PC-3 (cell line): ENCODE data around the gene NT5DC1. TPM values are rescaled to one million over a fixed set of nuclear protein-coding genes. Genes with fewer than 3 reads are reported as not detected.

Source experiments
- ATAC-seq: fragments of 200-7000 bp; cut with Tn5 transposase; 2 replicates; pipeline ENCODE4 v1.9.1; 2020; ENCODE audit warnings: mild to moderate bottlenecking, moderate library complexity
- BruUV-seq: library from RNA; stranded (reverse); fragments of 400-500 nt; replicated peaks from 2 replicates; lab custom pipeline; 2021; lab: Mats Ljungman, UMichigan
- CTCF ChIA-PET: fragments of 300-600 bp; sonication (Branson Sonifier 250); formaldehyde crosslinking; loops from one replicate; lab custom pipeline; 2022; ENCODE audit warnings: antibody characterized with exemption; lab: Charles Lee
- POLR2A ChIA-PET: fragments of 300-600 bp; sonication (Branson Sonifier 250); formaldehyde crosslinking; loops from one replicate; lab custom pipeline; 2022; ENCODE audit warnings: antibody characterized with exemption; ENCODE audit not compliant: unreplicated experiment; lab: Charles Lee
- DNase-seq: peaks from one replicate; pipeline ENCODE4 v3.0.0-alpha.2; 2015
- H2AFZ ChIP-seq: fragments of 300-600 bp; sonication (generic); 2 replicates; pipeline ENCODE4 v1.6.0; 2016; ENCODE audit warnings: antibody characterized with exemption, low read length
- H3F3A ChIP-seq: fragments of 300-600 bp; sonication (generic); one replicate; pipeline ENCODE4 v1.6.0; 2017; ENCODE audit warnings: antibody characterized with exemption, low read length, control low read depth, mild to moderate bottlenecking; ENCODE audit not compliant: unreplicated experiment
- H3K27ac ChIP-seq: fragments of 300-600 bp; sonication (generic); 2 replicates; pipeline ENCODE4 v1.5.1; 2016; ENCODE audit warnings: mild to moderate bottlenecking, low read length
- H3K27me3 ChIP-seq: fragments of 300-600 bp; sonication (generic); 2 replicates; pipeline ENCODE4 v1.6.1; 2016; ENCODE audit warnings: low read length, mixed read lengths
- H3K36me3 ChIP-seq: fragments of 300-600 bp; sonication (generic); 2 replicates; pipeline ENCODE4 v1.6.1; 2016; ENCODE audit warnings: low read depth, mixed run types, low read length, mixed read lengths
- H3K4me1 ChIP-seq: fragments of 300-600 bp; sonication (generic); 2 replicates; pipeline ENCODE4 v1.5.1; 2016; ENCODE audit warnings: low read length; ENCODE audit not compliant: insufficient read depth
- H3K4me2 ChIP-seq: fragments of 300-600 bp; sonication (generic); 2 replicates; pipeline ENCODE4 v1.6.0; 2016; ENCODE audit warnings: low read length
- H3K4me3 ChIP-seq: fragments of 300-600 bp; sonication (generic); 2 replicates; pipeline ENCODE4 v1.5.1; 2016; ENCODE audit warnings: mild to moderate bottlenecking, low read length, mixed read lengths
- H3K79me2 ChIP-seq: fragments of 300-600 bp; sonication (generic); 2 replicates; pipeline ENCODE4 v1.6.1; 2017; ENCODE audit warnings: low read length, mixed read lengths
- H3K9ac ChIP-seq: fragments of 300-600 bp; sonication (generic); 2 replicates; pipeline ENCODE4 v1.6.0; 2016; ENCODE audit warnings: mild to moderate bottlenecking, low read length
- H3K9me2 ChIP-seq: fragments of 300-600 bp; sonication (generic); replicated peaks from 2 replicates; pipeline ENCODE4 v1.6.1; 2016; ENCODE audit warnings: mixed run types, low read length, mixed read lengths
- H3K9me3 ChIP-seq: fragments of 300-600 bp; sonication (generic); 2 replicates; pipeline ENCODE4 v1.6.1; 2016; ENCODE audit warnings: low read length, mixed read lengths
- H4K20me1 ChIP-seq: fragments of 300-600 bp; sonication (generic); 2 replicates; pipeline ENCODE4 v1.6.1; 2016; ENCODE audit warnings: low read length, mixed read lengths
- EZH2 ChIP-seq: fragments of 300-600 bp; sonication (generic); IDR thresholded peaks from one replicate; pipeline ENCODE4 v1.6.1; 2017; ENCODE audit warnings: antibody characterized with exemption, mild to moderate bottlenecking, low read length; ENCODE audit not compliant: unreplicated experiment
- EZH2phosphoT487 ChIP-seq: fragments of 300-600 bp; sonication (generic); IDR thresholded peaks from 2 replicates; pipeline ENCODE4 v1.6.1; 2018; ENCODE audit warnings: mild to moderate bottlenecking, antibody characterized with exemption, low read length, borderline replicate concordance
- intact Hi-C: fragments of 100-400 bp; cut with micrococcal nuclease; formaldehyde crosslinking; loops from 2 replicates; pipeline ENCODE4 v1.9.0; 2023
- total RNA-seq: library from RNA; depleted of rRNA; stranded (reverse); fragments of >200 nt; gene quantifications from 2 replicates; pipeline ENCODE4 v1.2.3, GENCODE V29; 2014
- TF ChIP-seq, protein P1 (sequence below): fragments of 300-600 bp; sonication (generic); conservative IDR thresholded peaks from 2 replicates; pipeline ENCODE4 v1.5.1; 2017; ENCODE audit warnings: antibody characterized with exemption, low read depth, mild to moderate bottlenecking, low read length

The NT5DC1 gene
- total RNA-seq, 1 experiment from 2014 or later, result 11.3 TPM

DNA sequence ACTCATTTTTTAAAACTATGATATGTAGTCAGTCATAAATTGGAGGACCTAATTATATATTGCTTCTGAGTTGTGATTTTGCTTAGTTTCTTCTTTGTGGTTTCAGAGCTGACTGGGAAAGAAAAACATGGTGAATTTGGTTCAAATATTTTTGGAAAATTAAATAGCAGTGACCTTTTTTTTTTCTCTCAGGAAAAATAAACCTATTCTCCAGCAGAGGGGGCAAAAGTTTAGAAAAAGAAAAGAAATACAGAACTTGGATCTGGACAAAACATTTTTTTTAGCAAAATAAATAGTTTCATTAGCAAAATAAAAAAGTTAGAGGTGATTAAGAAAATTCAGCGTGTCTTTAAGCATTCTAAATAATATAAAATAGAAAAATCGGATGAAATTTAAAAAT, 15.1 kb downstream of the NT5DC1 start:
- no peaks in the 10 kb centered on the region for H3K4me1 ChIP-seq
- ChIA-PET CTCF (no interaction called here), POLR2A (no interaction called here)
- no peak overlapping the region for H2AFZ ChIP-seq
- no peaks in the 10 kb centered on the region for H3K9me3 ChIP-seq
- no peak for TF ChIP-seq EZH2
- TF ChIP-seq, protein P1, sequence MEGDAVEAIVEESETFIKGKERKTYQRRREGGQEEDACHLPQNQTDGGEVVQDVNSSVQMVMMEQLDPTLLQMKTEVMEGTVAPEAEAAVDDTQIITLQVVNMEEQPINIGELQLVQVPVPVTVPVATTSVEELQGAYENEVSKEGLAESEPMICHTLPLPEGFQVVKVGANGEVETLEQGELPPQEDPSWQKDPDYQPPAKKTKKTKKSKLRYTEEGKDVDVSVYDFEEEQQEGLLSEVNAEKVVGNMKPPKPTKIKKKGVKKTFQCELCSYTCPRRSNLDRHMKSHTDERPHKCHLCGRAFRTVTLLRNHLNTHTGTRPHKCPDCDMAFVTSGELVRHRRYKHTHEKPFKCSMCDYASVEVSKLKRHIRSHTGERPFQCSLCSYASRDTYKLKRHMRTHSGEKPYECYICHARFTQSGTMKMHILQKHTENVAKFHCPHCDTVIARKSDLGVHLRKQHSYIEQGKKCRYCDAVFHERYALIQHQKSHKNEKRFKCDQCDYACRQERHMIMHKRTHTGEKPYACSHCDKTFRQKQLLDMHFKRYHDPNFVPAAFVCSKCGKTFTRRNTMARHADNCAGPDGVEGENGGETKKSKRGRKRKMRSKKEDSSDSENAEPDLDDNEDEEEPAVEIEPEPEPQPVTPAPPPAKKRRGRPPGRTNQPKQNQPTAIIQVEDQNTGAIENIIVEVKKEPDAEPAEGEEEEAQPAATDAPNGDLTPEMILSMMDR, result peak; percentile 57
- no peaks in the 10 kb centered on the region for H4K20me1 ChIP-seq
- H3K27ac ChIP-seq, result no peak overlapping the region
- H3K79me2 ChIP-seq, result no peaks in the 10 kb centered on the region
- intact Hi-C loops, result loop anchor here (1.0 kb wide), 1 partner anchor 103 kb away; no protein-coding TSS in a partner anchor
- H3K36me3 ChIP-seq, result peaks cover 5% of the 10 kb centered on the region; the same call in 1 of the 2 replicates
- BruUV-seq, result no TSS peak
- no peak overlapping the region for H3K4me3 ChIP-seq
- no peaks in the 10 kb centered on the region for H3F3A ChIP-seq
- H3K9ac ChIP-seq, result no peak overlapping the region
- no peaks in the 10 kb centered on the region for H3K27me3 ChIP-seq
- H3K4me2 ChIP-seq, result no peak overlapping the region
- no peaks in the 10 kb centered on the region for H3K9me2 ChIP-seq
- DNase-seq (peak; percentile 6), ATAC-seq (no peak)

DNA sequence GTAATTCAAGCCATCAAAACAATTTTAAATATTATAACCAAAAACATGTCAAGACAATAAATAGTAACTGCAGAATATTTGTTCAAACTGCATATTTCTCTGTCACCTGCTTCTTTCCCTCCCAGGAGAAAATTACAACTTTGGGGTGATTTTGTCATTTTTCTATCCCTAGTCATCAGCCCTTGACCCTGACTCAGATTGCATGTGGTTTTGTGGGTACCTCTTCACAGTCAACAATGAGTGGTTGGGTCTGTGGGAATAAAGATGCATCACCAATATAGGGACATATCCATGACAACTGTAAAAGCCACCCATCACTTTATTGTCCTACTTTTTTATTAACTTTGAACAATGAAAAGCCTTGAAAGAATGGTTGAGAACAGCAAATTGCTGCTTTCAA, 18.0 kb downstream of the NT5DC1 start:
- no peak for DNase-seq
- no peak for ATAC-seq
- no peaks in the 10 kb centered on the region for H3K79me2 ChIP-seq
- intact Hi-C loops, result no loop called here
- no peak overlapping the region for H2AFZ ChIP-seq
- CTCF ChIA-PET, result no interaction called here
- H3K27ac ChIP-seq, result no peak overlapping the region
- BruUV-seq, result no TSS peak
- no peak overlapping the region for H3K4me2 ChIP-seq
- H3F3A ChIP-seq, result no peaks in the 10 kb centered on the region
- H4K20me1 ChIP-seq, result no peaks in the 10 kb centered on the region
- POLR2A ChIA-PET, result no interaction called here
- no peak overlapping the region for H3K4me3 ChIP-seq
- H3K27me3 ChIP-seq, result no peaks in the 10 kb centered on the region
- H3K9ac ChIP-seq, result no peak overlapping the region
- no peaks in the 10 kb centered on the region for H3K4me1 ChIP-seq
- no peaks in the 10 kb centered on the region for H3K9me2 ChIP-seq
- TF ChIP-seq, protein P1, result no peak
- TF ChIP-seq EZH2, result no peak
- no peak for TF ChIP-seq EZH2phosphoT487
- H3K36me3 ChIP-seq, result no peaks in the 10 kb centered on the region
- no peaks in the 10 kb centered on the region for H3K9me3 ChIP-seq

DNA sequence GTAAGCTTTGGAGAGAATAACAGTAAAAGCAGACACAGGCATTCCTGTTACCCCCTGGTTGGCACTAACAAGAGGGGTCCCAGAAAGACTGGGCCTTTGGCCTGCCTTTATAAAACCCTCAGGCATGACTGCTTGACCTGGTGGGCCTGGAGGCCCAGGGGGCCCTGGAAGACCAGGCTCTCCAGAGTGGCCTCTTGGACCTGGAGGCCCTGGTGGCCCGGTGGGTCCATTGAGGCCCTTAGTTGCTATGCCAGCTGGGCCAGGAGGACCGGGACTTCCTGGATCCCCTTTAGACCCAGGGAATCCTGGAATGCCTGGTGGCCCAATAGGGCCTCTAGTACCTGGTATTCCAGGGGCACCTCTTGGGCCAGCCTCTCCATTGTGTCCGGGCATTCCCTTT, 19.8 kb downstream of the NT5DC1 start:
- no TSS peak for BruUV-seq
- POLR2A ChIA-PET, result no interaction called here

More for the DNA sequence above, 19.8 kb downstream of the NT5DC1 start:
- no peaks in the 10 kb centered on the region for H3K9me3 ChIP-seq
- TF ChIP-seq, protein P1, result no peak
- no peak for TF ChIP-seq EZH2phosphoT487
- no peak for TF ChIP-seq EZH2
- no peak overlapping the region for H3K9ac ChIP-seq
- H3K4me3 ChIP-seq, result no peak overlapping the region
- no peaks in the 10 kb centered on the region for H4K20me1 ChIP-seq
- no peaks in the 10 kb centered on the region for H3K27me3 ChIP-seq
- no peak overlapping the region for H3K4me2 ChIP-seq
- H3K4me1 ChIP-seq, result no peaks in the 10 kb centered on the region
- intact Hi-C loops, result no loop called here
- no peak overlapping the region for H2AFZ ChIP-seq
- no peaks in the 10 kb centered on the region for H3K9me2 ChIP-seq
- no peaks in the 10 kb centered on the region for H3K79me2 ChIP-seq
- CTCF ChIA-PET, result no interaction called here
- H3K27ac ChIP-seq, result no peak overlapping the region
- no peak for ATAC-seq
- H3F3A ChIP-seq, result no peaks in the 10 kb centered on the region
- no peaks in the 10 kb centered on the region for H3K36me3 ChIP-seq
- DNase-seq, result no peak
